Endothelial cell (in vitro differentiated cells): ENCODE measurements around the gene PRRT1B. TPM values are rescaled to one million over a fixed set of nuclear protein-coding genes. Genes with fewer than 3 reads are reported as not detected.

Experiments used
- DNase-seq: peaks from one replicate; pipeline ENCODE4 v3.0.0; 2021; ENCODE audit warnings: low spot score
- H3K27ac Mint-ChIP-seq: one replicate; pipeline ENCODE4 v1.8.0; 2021; ENCODE audit warnings: mixed read lengths, inconsistent platforms; ENCODE audit not compliant: unreplicated experiment
- H3K27me3 Mint-ChIP-seq: one replicate; pipeline ENCODE4 v1.8.0; 2021; ENCODE audit warnings: mild to moderate bottlenecking, moderate library complexity, mixed read lengths, inconsistent platforms; ENCODE audit not compliant: unreplicated experiment
- H3K36me3 Mint-ChIP-seq: one replicate; pipeline ENCODE4 v1.8.0; 2021; ENCODE audit warnings: mild to moderate bottlenecking, low read depth, mixed read lengths, inconsistent platforms; ENCODE audit not compliant: unreplicated experiment
- H3K4me1 Mint-ChIP-seq: one replicate; pipeline ENCODE4 v1.8.0; 2021; ENCODE audit warnings: mild to moderate bottlenecking, mixed read lengths, inconsistent platforms; ENCODE audit not compliant: unreplicated experiment
- H3K4me3 Mint-ChIP-seq: one replicate; pipeline ENCODE4 v1.8.0; 2021; ENCODE audit warnings: mild to moderate bottlenecking, mixed read lengths, inconsistent platforms; ENCODE audit not compliant: unreplicated experiment
- H3K9me3 Mint-ChIP-seq: one replicate; pipeline ENCODE4 v1.8.0; 2021; ENCODE audit warnings: mixed read lengths, inconsistent platforms; ENCODE audit not compliant: unreplicated experiment
- CTCF ChIP-seq: fragments of 200-600 bp; sonication (generic); IDR thresholded peaks from one replicate; pipeline ENCODE4 v1.5.0; 2021; ENCODE audit warnings: antibody characterized with exemption; ENCODE audit not compliant: unreplicated experiment
- total RNA-seq: library from RNA; stranded (reverse); fragmentation: NEBNext Ultra II Directional; extraction: Animal tissue kit (Norgen Biotek cat#: 25700); gene quantifications from one replicate; pipeline ENCODE4 v1.2.1, GENCODE V29; 2021; ENCODE audit not compliant: unreplicated experiment

PRRT1B gene
- total RNA-seq, 1 donor from 2014 or later, result not detected

GRCh38 chr9:131566158-131566557 is 20.8 kb downstream of the PRRT1B start:
- DNase-seq, result no peak
- TF ChIP-seq CTCF, result no peak
- H3K36me3 Mint-ChIP-seq, result peaks cover 30% of the 10 kb centered on the region
- no peak overlapping the region for H3K4me3 Mint-ChIP-seq
- H3K9me3 Mint-ChIP-seq, result no peaks in the 10 kb centered on the region
- no peaks in the 10 kb centered on the region for H3K4me1 Mint-ChIP-seq
- no peak overlapping the region for H3K27ac Mint-ChIP-seq
- peaks cover 6% of the 10 kb centered on the region for H3K27me3 Mint-ChIP-seq

GRCh38 chr9:131567910-131568309 is 22.6 kb downstream of the PRRT1B start:
- H3K4me1 Mint-ChIP-seq, result no peaks in the 10 kb centered on the region
- peaks cover 3% of the 10 kb centered on the region for H3K27me3 Mint-ChIP-seq
- H3K27ac Mint-ChIP-seq, result no peak overlapping the region
- no peak for DNase-seq
- H3K9me3 Mint-ChIP-seq, result no peaks in the 10 kb centered on the region
- TF ChIP-seq CTCF, result no peak
- H3K4me3 Mint-ChIP-seq, result peak overlapping the region; percentile 76
- H3K36me3 Mint-ChIP-seq, result peaks cover 39% of the 10 kb centered on the region

GRCh38 chr9:131574730-131575640 is 29.7 kb downstream of the PRRT1B start:
- H3K4me1 Mint-ChIP-seq, result no peaks in the 10 kb centered on the region
- no peak for DNase-seq
- H3K27ac Mint-ChIP-seq, result no peak overlapping the region
- TF ChIP-seq CTCF, result no peak
- peaks cover 12% of the 10 kb centered on the region for H3K27me3 Mint-ChIP-seq
- no peak overlapping the region for H3K4me3 Mint-ChIP-seq
- H3K9me3 Mint-ChIP-seq, result no peaks in the 10 kb centered on the region
- H3K36me3 Mint-ChIP-seq, result peaks cover 44% of the 10 kb centered on the region

- Mint-ChIP-seq H3K4me3 (no peak overlapping the region), H3K27ac (no peak overlapping the region), H3K27me3 (peaks cover 12% of the 10 kb centered on the region), H3K4me1 (no peaks in the 10 kb centered on the region), H3K9me3 (no peaks in the 10 kb centered on the region), H3K36me3 (peaks cover 38% of the 10 kb centered on the region)
- no peak for TF ChIP-seq CTCF
- DNase-seq, result no peak
Observed at GRCh38 chr9:131575946-131576853, 30.9 kb downstream of the PRRT1B start.
